Measurements from ENCODE around the gene U2AF1L4.

The U2AF1L4 gene

GRCh38 chr19:35733180-35734125 is 11.8 kb downstream of the U2AF1L4 start:
- H3K4me1 ChIP-seq (ENCODE audit: insufficient read depth, poor library complexity, severe bottlenecking) = no peaks in the 10 kb centered on the region
- ATAC-seq (ENCODE audit: low read depth) (no peak), DNase-seq (ENCODE audit: low spot score) (no peak)
- peaks cover 88% of the 10 kb centered on the region for H3K36me3 ChIP-seq (ENCODE audit: low read depth)
- no peak overlapping the region for H3K4me3 ChIP-seq (ENCODE audit: severe bottlenecking)
- TF ChIP-seq CTCF (IDR thresholded peaks at IDR 0.05; ENCODE audit: poor library complexity, severe bottlenecking) = no peak
- no peaks in the 10 kb centered on the region for H3K9me3 ChIP-seq (ENCODE audit: severe bottlenecking)
- no peaks in the 10 kb centered on the region for H3K27me3 ChIP-seq (ENCODE audit: insufficient read depth, poor library complexity, severe bottlenecking)
- H3K27ac ChIP-seq (ENCODE audit: poor library complexity, severe bottlenecking) = no peak overlapping the region

- no peaks in the 10 kb centered on the region for H3K9me3 ChIP-seq (ENCODE audit: severe bottlenecking)
- H3K27ac ChIP-seq (ENCODE audit: poor library complexity, severe bottlenecking) = no peak overlapping the region
- H3K27me3 ChIP-seq (ENCODE audit: insufficient read depth, poor library complexity, severe bottlenecking) = no peaks in the 10 kb centered on the region
- ATAC-seq (ENCODE audit: low read depth) (no peak), DNase-seq (ENCODE audit: low spot score) (no peak)
- no peaks in the 10 kb centered on the region for H3K4me1 ChIP-seq (ENCODE audit: insufficient read depth, poor library complexity, severe bottlenecking)
- no peak for TF ChIP-seq CTCF (IDR thresholded peaks at IDR 0.05; ENCODE audit: poor library complexity, severe bottlenecking)
- H3K36me3 ChIP-seq (ENCODE audit: low read depth) = peaks cover 87% of the 10 kb centered on the region
- H3K4me3 ChIP-seq (ENCODE audit: severe bottlenecking) = no peak overlapping the region
These were observed 12.6 kb downstream of the U2AF1L4 start for GRCh38 chr19:35732540-35733179.

- no peak for TF ChIP-seq CTCF (IDR thresholded peaks at IDR 0.05; ENCODE audit: poor library complexity, severe bottlenecking)
- ATAC-seq (ENCODE audit: low read depth) (no peak), DNase-seq (ENCODE audit: low spot score) (no peak)
- Histone ChIP-seq H3K27ac (ENCODE audit: poor library complexity, severe bottlenecking) (no peak overlapping the region), H3K27me3 (ENCODE audit: insufficient read depth, poor library complexity, severe bottlenecking) (no peaks in the 10 kb centered on the region), H3K4me1 (ENCODE audit: insufficient read depth, poor library complexity, severe bottlenecking) (no peaks in the 10 kb centered on the region), H3K9me3 (ENCODE audit: severe bottlenecking) (no peaks in the 10 kb centered on the region), H3K4me3 (ENCODE audit: severe bottlenecking) (no peak overlapping the region), H3K36me3 (ENCODE audit: low read depth) (peaks cover 87% of the 10 kb centered on the region)
These were observed 13.3 kb downstream of the U2AF1L4 start for GRCh38 chr19:35731779-35732405.

- H3K4me3 ChIP-seq (ENCODE audit: severe bottlenecking) = no peak overlapping the region
- TF ChIP-seq CTCF (IDR thresholded peaks at IDR 0.05; ENCODE audit: poor library complexity, severe bottlenecking) = no peak
- no peak overlapping the region for H3K27ac ChIP-seq (ENCODE audit: poor library complexity, severe bottlenecking)
- H3K27me3 ChIP-seq (ENCODE audit: insufficient read depth, poor library complexity, severe bottlenecking) = no peaks in the 10 kb centered on the region
- DNase-seq (ENCODE audit: low spot score) = no peak
- no peak for ATAC-seq (ENCODE audit: low read depth)
- H3K36me3 ChIP-seq (ENCODE audit: low read depth) = peaks cover 87% of the 10 kb centered on the region
- no peaks in the 10 kb centered on the region for H3K4me1 ChIP-seq (ENCODE audit: insufficient read depth, poor library complexity, severe bottlenecking)
- H3K9me3 ChIP-seq (ENCODE audit: severe bottlenecking) = no peaks in the 10 kb centered on the region
These were observed 13.9 kb downstream of the U2AF1L4 start for GRCh38 chr19:35731353-35731752.
